Stimulated activated CD8-positive, alpha-beta memory T cell treated with anti-CD3 and anti-CD28 coated beads, Interleukin-4, amount 100 ng/mL, for 1 hour (primary cell): Measurements from ENCODE around the gene RPL27.

Source experiments
- DNase-seq, 2 donors: peaks; one replicate each; pipeline ENCODE4 v3.0.0-alpha.2; 2020; ENCODE audit warnings: low read depth in 2 of 2, low spot score in 1 of 2

Gene RPL27

DNA sequence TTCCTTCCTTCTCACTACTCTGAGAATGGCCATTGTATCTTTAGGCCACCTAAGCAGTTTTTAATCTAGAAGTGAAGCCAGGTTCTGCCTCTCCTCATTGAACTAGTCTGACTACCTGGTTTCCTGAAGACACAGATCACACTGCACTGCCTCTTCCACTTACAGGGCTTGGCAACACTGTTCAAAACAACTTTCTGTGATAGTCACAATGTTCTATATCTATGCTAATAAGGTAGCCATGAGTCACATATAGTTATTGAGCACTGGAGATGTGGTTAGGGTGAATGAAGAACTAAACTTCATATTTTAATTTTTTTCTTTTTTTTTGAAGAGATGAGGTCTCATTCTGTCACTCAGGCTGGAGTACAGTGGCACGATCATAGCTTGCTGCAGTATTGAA is 53.8 kb downstream of the RPL27 start:
- DNase-seq = no peak
